Suprapubic skin (tissue), 4 donors: Measurements from ENCODE around the gene RPS16. TPM values are rescaled to one million over a fixed set of nuclear protein-coding genes. Genes with fewer than 3 reads are reported as not detected.

Experiments
- DNase-seq, 2 donors: peaks; one replicate each; pipeline ENCODE4 v3.0.0-alpha.2; 2019; ENCODE audit warnings: low spot score in 2 of 2
- H3K27ac ChIP-seq: fragments of 200-600 bp; sonication (generic); one replicate; pipeline ENCODE4 v1.5.1; 2019
- H3K27me3 ChIP-seq: fragments of 200-600 bp; sonication (generic); one replicate; pipeline ENCODE4 v1.5.1; 2019
- H3K36me3 ChIP-seq: fragments of 200-600 bp; sonication (generic); one replicate; pipeline ENCODE4 v1.5.1; 2019
- H3K4me1 ChIP-seq: fragments of 200-600 bp; sonication (generic); one replicate; pipeline ENCODE4 v1.5.1; 2019
- H3K4me3 ChIP-seq: fragments of 200-600 bp; sonication (generic); one replicate; pipeline ENCODE4 v1.5.1; 2019; ENCODE audit warnings: mild to moderate bottlenecking
- H3K9me3 ChIP-seq: fragments of 200-600 bp; sonication (generic); one replicate; pipeline ENCODE4 v1.5.1; 2019
- EP300 ChIP-seq: sonication (generic); formaldehyde crosslinking; IDR thresholded peaks from one replicate; pipeline ENCODE4 v1.6.1; 2017; ENCODE audit warnings: antibody characterized with exemption
- POLR2A ChIP-seq, 2 donors: fragments of 450-650 bp; IDR thresholded peaks; one replicate each; pipeline ENCODE4 v1.6.1; 2017; ENCODE audit warnings: antibody characterized with exemption in 2 of 2, mild to moderate bottlenecking in 2 of 2, moderate library complexity in 2 of 2
- POLR2AphosphoS5 ChIP-seq, 3 donors: sonication (generic); formaldehyde crosslinking; IDR thresholded peaks; one replicate each; pipeline ENCODE4 v1.6.1; 2017; ENCODE audit warnings: antibody characterized with exemption in 3 of 3
- WGBS: methylation state at CpG from one replicate; pipeline ENCODE4 v1.1.5; 2018; 5-methylcytosine and 5-hydroxymethylcytosine counted together
- total RNA-seq, 4 donors: library from RNA; depleted of rRNA; stranded (reverse); fragments of >200 nt; gene quantifications; one replicate each; pipeline ENCODE4 v1.1.0, GENCODE V29; 2016
- TF ChIP-seq, protein P1 (sequence below), 2 donors: fragments of 200-600 bp in 1 of 2; fragments of 450-650 bp in 1 of 2; sonication (generic) in 1 of 2; IDR thresholded peaks; one replicate each; pipeline ENCODE4 v1.5.1; 2016 to 2019; ENCODE audit warnings: antibody characterized with exemption in 2 of 2, mild to moderate bottlenecking in 1 of 2, moderate library complexity in 1 of 2

Gene RPS16
- total RNA-seq, 4 donors from 2014 or later: 1,096 to 2,035 (median 1,787) TPM

DNA sequence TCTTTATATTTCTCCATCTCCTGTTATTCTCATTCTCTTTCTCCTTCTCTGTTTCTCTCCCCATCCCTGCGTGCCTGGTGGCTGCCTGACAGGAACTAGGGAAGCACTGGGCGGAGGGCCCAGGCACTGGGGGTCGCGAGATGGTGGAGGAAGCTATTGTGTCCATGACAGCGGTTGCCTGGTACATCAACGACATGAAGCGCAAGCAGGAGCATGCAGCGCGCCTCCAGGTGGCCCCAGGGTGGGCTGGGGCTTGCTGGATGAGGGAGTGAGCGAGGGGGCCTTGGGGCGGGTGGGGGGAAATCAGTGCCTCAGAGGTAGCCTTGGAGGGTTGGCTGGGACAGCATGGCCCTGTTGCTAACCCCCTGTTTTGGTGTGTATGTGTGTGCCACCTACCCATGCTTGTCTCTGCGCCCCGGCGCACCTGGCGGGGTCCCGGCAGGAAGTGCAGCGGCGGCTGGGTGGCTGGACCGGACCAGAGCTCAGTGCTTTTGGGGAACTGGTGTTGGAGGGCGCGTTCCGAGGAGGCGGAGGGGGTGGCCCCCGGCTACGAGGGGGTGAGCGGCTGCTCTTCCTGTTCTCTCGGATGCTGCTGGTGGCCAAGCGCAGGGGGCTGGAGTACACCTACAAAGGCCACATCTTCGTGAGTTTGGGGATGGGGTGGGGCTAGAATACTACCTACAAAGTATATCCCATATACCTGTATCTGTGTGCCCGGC is 18.1 kb downstream of the RPS16 start:
- H3K4me3 ChIP-seq: no peak overlapping the region
- H3K9me3 ChIP-seq: no peaks in the 10 kb centered on the region
- no peak for TF ChIP-seq POLR2A (IDR thresholded peaks at IDR 0.05)
- TF ChIP-seq, protein P1, sequence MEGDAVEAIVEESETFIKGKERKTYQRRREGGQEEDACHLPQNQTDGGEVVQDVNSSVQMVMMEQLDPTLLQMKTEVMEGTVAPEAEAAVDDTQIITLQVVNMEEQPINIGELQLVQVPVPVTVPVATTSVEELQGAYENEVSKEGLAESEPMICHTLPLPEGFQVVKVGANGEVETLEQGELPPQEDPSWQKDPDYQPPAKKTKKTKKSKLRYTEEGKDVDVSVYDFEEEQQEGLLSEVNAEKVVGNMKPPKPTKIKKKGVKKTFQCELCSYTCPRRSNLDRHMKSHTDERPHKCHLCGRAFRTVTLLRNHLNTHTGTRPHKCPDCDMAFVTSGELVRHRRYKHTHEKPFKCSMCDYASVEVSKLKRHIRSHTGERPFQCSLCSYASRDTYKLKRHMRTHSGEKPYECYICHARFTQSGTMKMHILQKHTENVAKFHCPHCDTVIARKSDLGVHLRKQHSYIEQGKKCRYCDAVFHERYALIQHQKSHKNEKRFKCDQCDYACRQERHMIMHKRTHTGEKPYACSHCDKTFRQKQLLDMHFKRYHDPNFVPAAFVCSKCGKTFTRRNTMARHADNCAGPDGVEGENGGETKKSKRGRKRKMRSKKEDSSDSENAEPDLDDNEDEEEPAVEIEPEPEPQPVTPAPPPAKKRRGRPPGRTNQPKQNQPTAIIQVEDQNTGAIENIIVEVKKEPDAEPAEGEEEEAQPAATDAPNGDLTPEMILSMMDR (IDR thresholded peaks at IDR 0.05): no peak
- TF ChIP-seq POLR2AphosphoS5 (IDR thresholded peaks at IDR 0.05): no peak
- no peak for TF ChIP-seq EP300
- no peaks in the 10 kb centered on the region for H3K27me3 ChIP-seq
- WGBS: 89% methylated on average over 17 of the region's 30 CpGs
- no peak overlapping the region for H3K27ac ChIP-seq
- H3K36me3 ChIP-seq: peaks cover 40% of the 10 kb centered on the region
- DNase-seq: no peak
- peaks cover 23% of the 10 kb centered on the region for H3K4me1 ChIP-seq

DNA sequence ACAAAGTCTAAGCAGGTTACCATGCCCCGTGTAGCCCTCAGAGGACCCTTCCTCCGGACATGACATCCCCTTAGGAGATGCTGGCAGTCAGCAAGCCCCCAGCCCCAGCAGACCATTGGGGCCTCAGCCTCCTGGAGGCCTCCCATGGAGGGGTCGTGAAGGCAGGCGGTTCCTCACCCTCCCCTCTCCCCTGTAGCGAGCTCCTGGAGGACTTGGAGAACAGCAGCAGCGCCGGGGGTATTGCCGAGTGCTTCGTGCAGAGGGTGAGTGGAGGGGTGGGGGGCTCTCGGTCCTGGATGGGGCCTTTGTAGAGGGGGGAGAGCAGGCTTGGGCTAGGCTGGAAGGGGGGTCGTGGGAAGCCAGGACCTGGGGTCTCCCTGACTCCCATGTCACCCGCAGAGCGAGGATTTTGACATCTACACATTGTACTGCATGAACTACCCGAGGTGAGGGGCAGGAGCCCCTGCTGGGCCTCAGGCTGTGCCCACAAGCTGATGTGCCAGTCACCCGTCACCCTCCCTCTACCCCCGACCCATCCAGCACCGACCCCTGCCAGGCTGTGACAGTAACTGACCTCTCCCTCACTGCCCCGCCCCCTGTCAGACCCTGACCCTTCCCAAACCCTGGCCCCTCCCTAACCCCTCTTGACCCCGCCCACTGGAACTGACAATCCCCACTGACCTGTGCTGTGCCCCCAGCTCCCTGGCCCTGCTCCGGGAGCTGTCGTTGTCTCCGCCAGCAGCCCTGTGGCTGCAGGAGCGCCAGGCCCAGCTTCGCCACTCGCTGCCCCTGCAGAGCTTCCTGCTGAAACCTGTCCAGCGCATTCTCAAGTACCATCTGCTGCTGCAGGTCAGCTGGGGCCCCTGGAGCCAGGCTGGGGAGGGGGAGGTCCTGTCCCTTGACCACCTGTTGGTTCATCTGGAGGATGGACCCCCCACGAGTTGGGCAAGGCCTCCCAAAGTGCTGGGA is 19.3 kb downstream of the RPS16 start:
- TF ChIP-seq POLR2AphosphoS5 (IDR thresholded peaks at IDR 0.05): no peak
- no peak for TF ChIP-seq EP300
- TF ChIP-seq, protein P1 (IDR thresholded peaks at IDR 0.05): no peak
- no peak for TF ChIP-seq POLR2A (IDR thresholded peaks at IDR 0.05)
- WGBS: 88% methylated on average over 14 of the region's 27 CpGs
- Histone ChIP-seq H3K27ac (no peak overlapping the region), H3K4me3 (no peak overlapping the region), H3K9me3 (no peaks in the 10 kb centered on the region), H3K4me1 (peaks cover 27% of the 10 kb centered on the region), H3K36me3 (peaks cover 29% of the 10 kb centered on the region), H3K27me3 (no peaks in the 10 kb centered on the region)
- peak in 1 of 2 donors; percentile 82 for DNase-seq

DNA sequence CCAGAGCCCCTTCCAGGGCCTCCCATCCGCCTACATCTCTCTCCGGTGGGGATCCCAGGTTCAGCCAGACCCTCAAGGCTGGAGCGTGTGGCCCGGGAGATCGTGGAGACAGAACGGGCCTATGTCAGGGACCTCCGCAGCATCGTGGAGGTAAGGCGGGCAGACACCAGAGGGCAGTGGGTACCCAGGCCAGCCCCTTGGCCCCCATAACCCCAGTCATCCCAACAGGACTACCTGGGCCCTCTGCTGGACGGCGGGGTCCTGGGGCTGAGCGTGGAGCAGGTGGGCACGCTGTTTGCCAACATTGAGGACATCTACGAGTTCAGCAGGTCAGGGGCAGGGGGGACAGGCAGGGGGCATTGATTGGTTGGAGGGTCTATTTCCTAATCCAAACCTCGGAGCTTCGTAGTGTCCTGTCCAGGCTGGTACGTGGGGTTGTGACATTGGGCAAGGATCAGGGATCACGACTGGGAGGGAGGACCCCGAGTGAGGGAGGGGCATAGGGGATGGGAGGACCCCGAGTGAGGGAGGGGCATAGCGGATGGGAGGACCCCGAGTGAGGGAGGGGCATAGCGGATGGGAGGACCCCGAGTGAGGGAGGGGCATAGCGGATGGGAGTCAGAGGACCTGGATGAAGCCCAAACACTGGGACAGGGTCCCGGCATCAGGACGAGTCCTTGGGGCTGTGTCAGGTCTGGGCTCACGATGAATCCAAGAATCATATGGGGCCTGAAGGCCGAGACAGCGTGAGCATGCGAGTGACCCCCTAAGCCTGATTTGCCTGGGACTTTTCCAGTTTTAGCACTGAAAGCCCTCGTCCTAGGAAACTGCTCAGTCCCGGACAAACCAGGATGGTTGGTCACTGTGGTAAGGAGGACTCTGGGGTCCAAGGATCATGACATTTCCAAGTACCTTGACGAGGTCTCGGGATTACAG is 20.4 kb downstream of the RPS16 start:
- Histone ChIP-seq H3K27me3 (no peaks in the 10 kb centered on the region), H3K27ac (no peak overlapping the region), H3K36me3 (peaks cover 21% of the 10 kb centered on the region), H3K4me3 (peak overlapping the region; percentile 93), H3K9me3 (no peaks in the 10 kb centered on the region), H3K4me1 (peaks cover 38% of the 10 kb centered on the region)
- DNase-seq: no peak
- 68% methylated on average over 27 of the region's 35 CpGs for WGBS
- TF ChIP-seq EP300 (no peak), POLR2A (IDR thresholded peaks at IDR 0.05) (no peak), POLR2AphosphoS5 (IDR thresholded peaks at IDR 0.05) (no peak)
- TF ChIP-seq, protein P1 (IDR thresholded peaks at IDR 0.05): no peak

DNA sequence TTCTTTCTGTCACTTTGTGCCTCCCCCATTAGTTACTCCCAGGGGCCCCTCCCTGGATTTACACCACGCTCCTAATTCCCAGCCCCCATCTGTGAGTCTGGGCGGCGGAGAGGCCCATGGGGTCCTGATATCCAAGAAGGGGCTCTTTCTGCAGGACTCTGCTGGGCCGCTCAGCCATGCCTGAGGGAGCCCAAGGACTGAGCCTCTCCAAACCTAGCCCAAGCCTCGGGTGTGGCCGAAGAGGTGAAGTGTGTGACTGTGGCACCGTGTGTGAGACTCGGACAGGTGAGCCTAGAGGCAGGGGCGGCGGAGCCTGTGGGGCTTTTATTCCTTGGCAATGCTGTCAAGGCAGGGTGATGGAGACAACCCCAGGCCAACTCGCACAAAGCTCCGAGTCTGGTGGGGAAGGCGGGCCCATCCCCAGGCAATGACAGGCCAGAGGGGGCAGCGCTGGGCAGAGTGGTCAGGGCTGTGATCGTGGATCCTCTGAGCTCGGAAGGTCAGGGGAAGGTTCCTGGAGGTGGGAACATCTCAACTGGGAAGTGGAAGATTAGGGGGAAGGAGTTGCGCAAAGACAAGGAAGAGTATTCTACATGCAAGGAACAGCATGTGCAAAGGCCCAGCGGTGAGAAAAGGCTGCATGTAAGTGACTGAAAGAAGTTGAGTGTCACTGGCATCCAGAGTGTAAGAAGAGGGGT is 21.7 kb downstream of the RPS16 start:
- Histone ChIP-seq H3K27me3 (no peaks in the 10 kb centered on the region), H3K4me3 (peak overlapping the region; percentile 93), H3K27ac (peak overlapping the region; percentile 81), H3K9me3 (no peaks in the 10 kb centered on the region), H3K4me1 (peaks cover 45% of the 10 kb centered on the region), H3K36me3 (peaks cover 16% of the 10 kb centered on the region)
- WGBS: 58% methylated on average over 14 of the region's 18 CpGs
- peak; percentile 83 to 85 for DNase-seq
- TF ChIP-seq POLR2A (IDR thresholded peaks at IDR 0.05): no peak
- no peak for TF ChIP-seq POLR2AphosphoS5 (IDR thresholded peaks at IDR 0.05)
- TF ChIP-seq, protein P1 (IDR thresholded peaks at IDR 0.05): no peak
- TF ChIP-seq EP300: no peak
